ENCODE data around the gene COMMD1.
"Not testable (repeated sequence)": the region's sequence is repeated elsewhere in the genome, so short reads cannot be mapped to it uniquely, and the experiment has no call there.

DNA sequence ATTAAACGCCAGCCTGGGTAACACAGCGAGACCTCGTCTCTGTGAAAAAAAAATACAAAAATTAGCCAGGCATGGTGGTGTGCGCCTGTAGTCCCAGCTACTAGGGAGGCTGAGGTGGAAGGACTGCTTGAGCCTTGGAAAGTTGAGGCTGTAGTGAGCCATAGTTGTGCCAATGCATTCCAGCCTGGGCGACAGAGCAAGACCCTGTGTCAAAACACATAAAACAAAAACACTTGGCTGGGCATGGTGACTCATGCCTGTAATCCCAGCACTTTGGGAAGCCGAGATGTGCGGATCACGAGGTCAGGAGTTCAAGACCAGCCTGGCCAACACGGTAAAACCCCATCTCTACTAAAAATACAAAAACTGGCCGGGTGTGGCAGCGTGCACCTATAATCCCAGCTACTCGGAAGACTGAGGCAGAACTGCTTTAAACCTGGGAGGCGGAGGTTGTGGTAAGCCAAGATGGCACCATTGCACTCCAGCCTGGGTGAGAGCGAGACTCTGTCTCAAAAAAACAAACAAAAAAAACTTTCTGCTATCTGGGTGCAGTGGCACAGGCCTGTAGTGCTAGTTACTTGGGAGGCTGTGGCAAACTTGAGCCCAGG is 38.9 kb upstream of the COMMD1 start:
- TF ChIP-seq, protein P1, sequence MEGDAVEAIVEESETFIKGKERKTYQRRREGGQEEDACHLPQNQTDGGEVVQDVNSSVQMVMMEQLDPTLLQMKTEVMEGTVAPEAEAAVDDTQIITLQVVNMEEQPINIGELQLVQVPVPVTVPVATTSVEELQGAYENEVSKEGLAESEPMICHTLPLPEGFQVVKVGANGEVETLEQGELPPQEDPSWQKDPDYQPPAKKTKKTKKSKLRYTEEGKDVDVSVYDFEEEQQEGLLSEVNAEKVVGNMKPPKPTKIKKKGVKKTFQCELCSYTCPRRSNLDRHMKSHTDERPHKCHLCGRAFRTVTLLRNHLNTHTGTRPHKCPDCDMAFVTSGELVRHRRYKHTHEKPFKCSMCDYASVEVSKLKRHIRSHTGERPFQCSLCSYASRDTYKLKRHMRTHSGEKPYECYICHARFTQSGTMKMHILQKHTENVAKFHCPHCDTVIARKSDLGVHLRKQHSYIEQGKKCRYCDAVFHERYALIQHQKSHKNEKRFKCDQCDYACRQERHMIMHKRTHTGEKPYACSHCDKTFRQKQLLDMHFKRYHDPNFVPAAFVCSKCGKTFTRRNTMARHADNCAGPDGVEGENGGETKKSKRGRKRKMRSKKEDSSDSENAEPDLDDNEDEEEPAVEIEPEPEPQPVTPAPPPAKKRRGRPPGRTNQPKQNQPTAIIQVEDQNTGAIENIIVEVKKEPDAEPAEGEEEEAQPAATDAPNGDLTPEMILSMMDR (conservative IDR thresholded peaks at IDR 0.05; ENCODE audit: low read depth in 2 of 2) = not testable (repeated sequence)
- 0 out of 2 replicates have a peak, but pooled peaks have one; percentile 26 for TF ChIP-seq POLR2AphosphoS5 (IDR thresholded peaks at IDR 0.05; ENCODE audit: low read depth)
- TF ChIP-seq, protein P2, sequence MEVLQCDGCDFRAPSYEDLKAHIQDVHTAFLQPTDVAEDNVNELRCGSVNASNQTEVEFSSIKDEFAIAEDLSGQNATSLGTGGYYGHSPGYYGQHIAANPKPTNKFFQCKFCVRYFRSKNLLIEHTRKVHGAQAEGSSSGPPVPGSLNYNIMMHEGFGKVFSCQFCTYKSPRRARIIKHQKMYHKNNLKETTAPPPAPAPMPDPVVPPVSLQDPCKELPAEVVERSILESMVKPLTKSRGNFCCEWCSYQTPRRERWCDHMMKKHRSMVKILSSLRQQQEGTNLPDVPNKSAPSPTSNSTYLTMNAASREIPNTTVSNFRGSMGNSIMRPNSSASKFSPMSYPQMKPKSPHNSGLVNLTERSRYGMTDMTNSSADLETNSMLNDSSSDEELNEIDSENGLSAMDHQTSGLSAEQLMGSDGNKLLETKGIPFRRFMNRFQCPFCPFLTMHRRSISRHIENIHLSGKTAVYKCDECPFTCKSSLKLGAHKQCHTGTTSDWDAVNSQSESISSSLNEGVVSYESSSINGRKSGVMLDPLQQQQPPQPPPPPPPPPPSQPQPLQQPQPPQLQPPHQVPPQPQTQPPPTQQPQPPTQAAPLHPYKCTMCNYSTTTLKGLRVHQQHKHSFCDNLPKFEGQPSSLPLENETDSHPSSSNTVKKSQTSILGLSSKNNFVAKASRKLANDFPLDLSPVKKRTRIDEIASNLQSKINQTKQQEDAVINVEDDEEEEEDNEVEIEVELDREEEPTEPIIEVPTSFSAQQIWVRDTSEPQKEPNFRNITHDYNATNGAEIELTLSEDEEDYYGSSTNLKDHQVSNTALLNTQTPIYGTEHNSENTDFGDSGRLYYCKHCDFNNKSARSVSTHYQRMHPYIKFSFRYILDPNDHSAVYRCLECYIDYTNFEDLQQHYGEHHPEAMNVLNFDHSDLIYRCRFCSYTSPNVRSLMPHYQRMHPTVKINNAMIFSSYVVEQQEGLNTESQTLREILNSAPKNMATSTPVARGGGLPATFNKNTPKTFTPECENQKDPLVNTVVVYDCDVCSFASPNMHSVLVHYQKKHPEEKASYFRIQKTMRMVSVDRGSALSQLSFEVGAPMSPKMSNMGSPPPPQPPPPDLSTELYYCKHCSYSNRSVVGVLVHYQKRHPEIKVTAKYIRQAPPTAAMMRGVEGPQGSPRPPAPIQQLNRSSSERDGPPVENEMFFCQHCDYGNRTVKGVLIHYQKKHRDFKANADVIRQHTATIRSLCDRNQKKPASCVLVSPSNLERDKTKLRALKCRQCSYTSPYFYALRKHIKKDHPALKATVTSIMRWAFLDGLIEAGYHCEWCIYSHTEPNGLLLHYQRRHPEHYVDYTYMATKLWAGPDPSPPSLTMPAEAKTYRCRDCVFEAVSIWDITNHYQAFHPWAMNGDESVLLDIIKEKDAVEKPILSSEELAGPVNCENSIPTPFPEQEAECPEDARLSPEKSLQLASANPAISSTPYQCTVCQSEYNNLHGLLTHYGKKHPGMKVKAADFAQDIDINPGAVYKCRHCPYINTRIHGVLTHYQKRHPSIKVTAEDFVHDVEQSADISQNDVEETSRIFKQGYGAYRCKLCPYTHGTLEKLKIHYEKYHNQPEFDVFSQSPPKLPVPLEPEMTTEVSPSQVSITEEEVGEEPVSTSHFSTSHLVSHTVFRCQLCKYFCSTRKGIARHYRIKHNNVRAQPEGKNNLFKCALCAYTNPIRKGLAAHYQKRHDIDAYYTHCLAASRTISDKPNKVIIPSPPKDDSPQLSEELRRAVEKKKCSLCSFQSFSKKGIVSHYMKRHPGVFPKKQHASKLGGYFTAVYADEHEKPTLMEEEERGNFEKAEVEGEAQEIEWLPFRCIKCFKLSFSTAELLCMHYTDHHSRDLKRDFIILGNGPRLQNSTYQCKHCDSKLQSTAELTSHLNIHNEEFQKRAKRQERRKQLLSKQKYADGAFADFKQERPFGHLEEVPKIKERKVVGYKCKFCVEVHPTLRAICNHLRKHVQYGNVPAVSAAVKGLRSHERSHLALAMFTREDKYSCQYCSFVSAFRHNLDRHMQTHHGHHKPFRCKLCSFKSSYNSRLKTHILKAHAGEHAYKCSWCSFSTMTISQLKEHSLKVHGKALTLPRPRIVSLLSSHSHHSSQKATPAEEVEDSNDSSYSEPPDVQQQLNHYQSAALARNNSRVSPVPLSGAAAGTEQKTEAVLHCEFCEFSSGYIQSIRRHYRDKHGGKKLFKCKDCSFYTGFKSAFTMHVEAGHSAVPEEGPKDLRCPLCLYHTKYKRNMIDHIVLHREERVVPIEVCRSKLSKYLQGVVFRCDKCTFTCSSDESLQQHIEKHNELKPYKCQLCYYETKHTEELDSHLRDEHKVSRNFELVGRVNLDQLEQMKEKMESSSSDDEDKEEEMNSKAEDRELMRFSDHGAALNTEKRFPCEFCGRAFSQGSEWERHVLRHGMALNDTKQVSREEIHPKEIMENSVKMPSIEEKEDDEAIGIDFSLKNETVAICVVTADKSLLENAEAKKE (CRISPR knock-in tag; IDR thresholded peaks at IDR 0.05) = not testable (repeated sequence)
- TF ChIP-seq EZH2 (IDR thresholded peaks at IDR 0.05; ENCODE audit: low read depth, unreplicated experiment) = not testable (repeated sequence)

All from GM23338 (cell line).